GM21423 (cell line): Measurements from ENCODE around the gene RNGTT.
"Not testable (repeated sequence)": the region's sequence is repeated elsewhere in the genome, so short reads cannot be mapped to it uniquely, and the experiment has no call there.

ENCODE experiments used
- ATAC-seq: cut with Tn5 transposase; IDR thresholded peaks from one replicate; pipeline ENCODE4 v1.9.1; 2021; ENCODE audit warnings: mild to moderate bottlenecking, moderate library complexity; ENCODE audit not compliant: unreplicated experiment

The RNGTT gene

GRCh38 chr6:88741939-88742338 is 221.5 kb downstream of the RNGTT start:
- ATAC-seq: no peak

GRCh38 chr6:88741071-88741470 is 222.3 kb downstream of the RNGTT start:
- no peak for ATAC-seq

- ATAC-seq: no peak
Observed at GRCh38 chr6:88734544-88734943, 228.9 kb downstream of the RNGTT start.

- ATAC-seq: no peak
Observed at GRCh38 chr6:88730611-88731011, 232.8 kb downstream of the RNGTT start.

- ATAC-seq: no peak
Observed at GRCh38 chr6:88728756-88729155, 234.7 kb downstream of the RNGTT start.

- ATAC-seq: not testable (repeated sequence)
Observed at GRCh38 chr6:88726409-88726808, 237.0 kb downstream of the RNGTT start.

- no peak for ATAC-seq
Observed at GRCh38 chr6:88725111-88725975, 238.1 kb downstream of the RNGTT start.

GRCh38 chr6:88722686-88723085 is 240.7 kb downstream of the RNGTT start:
- no peak for ATAC-seq

- ATAC-seq: not testable (repeated sequence)
Observed at GRCh38 chr6:88716399-88716798, 247.0 kb downstream of the RNGTT start.

- no peak for ATAC-seq
Observed at GRCh38 chr6:88712243-88712936, 251.0 kb downstream of the RNGTT start.

GRCh38 chr6:88709819-88710246 is 253.6 kb downstream of the RNGTT start:
- no peak for ATAC-seq

GRCh38 chr6:88708197-88708744 is 255.1 kb downstream of the RNGTT start:
- no peak for ATAC-seq

- peak; percentile 82 for ATAC-seq
Observed at GRCh38 chr6:88705601-88706000, 257.8 kb downstream of the RNGTT start.

GRCh38 chr6:88704980-88705379 is 258.4 kb downstream of the RNGTT start:
- ATAC-seq: no peak

GRCh38 chr6:88702956-88703556 is 260.4 kb downstream of the RNGTT start:
- no peak for ATAC-seq

GRCh38 chr6:88698661-88699060 is 264.8 kb downstream of the RNGTT start:
- ATAC-seq: no peak

GRCh38 chr6:88695937-88696336 is 267.5 kb downstream of the RNGTT start:
- ATAC-seq: no peak

GRCh38 chr6:88683734-88684133 is 279.7 kb downstream of the RNGTT start:
- no peak for ATAC-seq

- no peak for ATAC-seq
Observed at GRCh38 chr6:88680654-88681053, 282.8 kb downstream of the RNGTT start.

- ATAC-seq: no peak
Observed at GRCh38 chr6:88679841-88680240, 283.6 kb downstream of the RNGTT start.

GRCh38 chr6:88677356-88677755 is 286.1 kb downstream of the RNGTT start:
- ATAC-seq: no peak
